GM19193 (cell line): ENCODE measurements around the gene LCN12.

ENCODE experiments used
- POLR2A ChIP-seq: IDR thresholded peaks from 4 replicates; pipeline ENCODE4 v1.6.1; 2011; ENCODE audit not compliant: insufficient read depth, insufficient read length; ENCODE audit errors: extremely low read depth

Gene LCN12

GRCh38 chr9:136992819-136993369 is 40.8 kb downstream of the LCN12 start:
- TF ChIP-seq POLR2A, result no peak

GRCh38 chr9:136994180-136994887 is 42.3 kb downstream of the LCN12 start:
- no peak for TF ChIP-seq POLR2A

- TF ChIP-seq POLR2A, result no peak
Observed at GRCh38 chr9:136994888-136995230, 42.8 kb downstream of the LCN12 start.

GRCh38 chr9:136995362-136995761 is 43.3 kb downstream of the LCN12 start:
- TF ChIP-seq POLR2A, result no peak

- TF ChIP-seq POLR2A, result no peak
Observed at GRCh38 chr9:136995772-136996311, 43.8 kb downstream of the LCN12 start.

GRCh38 chr9:136996361-136997292 is 44.6 kb downstream of the LCN12 start, which contains the start of gene CLIC3:
CLIC3 (minus strand) TSS chr9:136996568; CDS start chr9:136996543, 25 bp downstream.
- TF ChIP-seq POLR2A, result no peak

- no peak for TF ChIP-seq POLR2A
Observed at GRCh38 chr9:136997371-136997770, 45.3 kb downstream of the LCN12 start.

GRCh38 chr9:136997830-136998234 is 45.8 kb downstream of the LCN12 start:
- no peak for TF ChIP-seq POLR2A

- no peak for TF ChIP-seq POLR2A
Observed at GRCh38 chr9:137000177-137000930, 48.3 kb downstream of the LCN12 start.

- TF ChIP-seq POLR2A, result no peak
Observed at GRCh38 chr9:137001857-137002645, 50.0 kb downstream of the LCN12 start.

- TF ChIP-seq POLR2A, result no peak
Observed at GRCh38 chr9:137002646-137003041, 50.6 kb downstream of the LCN12 start.
